GM18505 (cell line): Measurements from ENCODE around the gene TULP1.

Experiments used
- ATAC-seq: cut with Tn5 transposase; IDR thresholded peaks from one replicate; pipeline ENCODE4 v1.9.1; 2021; ENCODE audit not compliant: unreplicated experiment
- POLR2A ChIP-seq: IDR thresholded peaks from 4 replicates; pipeline ENCODE4 v1.6.1; 2011; ENCODE audit warnings: borderline replicate concordance; ENCODE audit not compliant: insufficient read depth, insufficient read length; ENCODE audit errors: extremely low read depth

TULP1 gene

GRCh38 chr6:35468980-35469750 lies 43.5 kb downstream of the TULP1 start:
- no peak for TF ChIP-seq POLR2A
- ATAC-seq: no peak

GRCh38 chr6:35468181-35468979 lies 44.3 kb downstream of the TULP1 start, which contains the start of gene RPL10A:
Gene RPL10A (plus strand): TSS chr6:35468401. CDS start chr6:35468435, 34 bp downstream.
- peak; percentile 88 for ATAC-seq
- TF ChIP-seq POLR2A: peak; percentile 100

GRCh38 chr6:35465646-35466045 lies 47.0 kb downstream of the TULP1 start:
- ATAC-seq: no peak
- TF ChIP-seq POLR2A: no peak

GRCh38 chr6:35463292-35463691 lies 49.4 kb downstream of the TULP1 start:
- TF ChIP-seq POLR2A: no peak
- ATAC-seq: no peak

GRCh38 chr6:35461270-35461669 lies 51.4 kb downstream of the TULP1 start:
- ATAC-seq: no peak
- TF ChIP-seq POLR2A: no peak

DNA sequence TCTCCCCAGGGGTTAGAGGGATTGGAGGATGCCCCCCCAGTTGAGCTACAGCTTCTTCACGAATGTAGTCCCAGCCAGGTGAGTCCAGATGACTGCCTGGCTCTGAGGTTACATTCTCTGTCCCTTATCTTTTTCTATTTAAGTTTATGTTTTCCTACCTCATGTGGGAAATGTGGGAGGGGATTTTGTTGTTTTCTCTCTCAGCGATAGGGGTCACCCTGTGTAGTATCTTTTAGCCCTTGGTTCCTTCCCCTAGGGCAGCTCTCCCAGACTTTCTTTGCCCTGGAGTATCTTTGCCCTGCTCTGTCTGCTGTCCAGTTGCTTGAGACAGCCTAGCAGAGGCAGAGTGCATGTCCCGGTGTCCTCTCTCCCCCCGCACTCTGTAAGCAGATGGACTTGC lies 54.8 kb downstream of the TULP1 start:
- no peak for TF ChIP-seq POLR2A
- no peak for ATAC-seq

- no peak for ATAC-seq
These were observed 58.1 kb downstream of the TULP1 start for GRCh38 chr6:35454391-35455110.

DNA sequence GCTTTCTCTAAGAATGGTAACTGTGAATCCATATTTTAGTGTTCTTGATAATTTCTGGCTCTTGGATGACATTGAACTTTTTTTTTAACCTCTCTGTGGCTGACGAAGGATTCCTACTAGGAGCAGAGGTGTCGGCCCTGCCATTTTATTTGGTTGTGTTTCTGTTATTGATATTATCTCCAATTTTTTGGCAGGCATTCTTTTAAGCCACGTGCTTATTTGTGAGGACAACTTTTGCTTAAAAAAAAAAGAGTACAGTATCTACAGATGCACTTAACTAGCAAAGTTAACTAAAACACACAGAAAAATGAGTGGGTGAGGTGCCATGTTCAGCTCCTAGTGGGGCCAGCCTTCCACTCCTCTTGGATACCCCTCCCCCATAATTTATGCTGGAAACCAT lies 59.5 kb downstream of the TULP1 start:
- ATAC-seq: no peak
- no peak for TF ChIP-seq POLR2A

More at GRCh38 chr6:35454391-35455110, 58.1 kb downstream of the TULP1 start:
- TF ChIP-seq POLR2A: no peak

- TF ChIP-seq POLR2A: peak; percentile 50
- peak; percentile 85 for ATAC-seq
These were observed 60.3 kb downstream of the TULP1 start, which contains the start of gene FANCE for GRCh38 chr6:35452183-35453090. Gene FANCE (plus strand): TSS chr6:35452338. CDS start chr6:35452546, 208 bp downstream.

DNA sequence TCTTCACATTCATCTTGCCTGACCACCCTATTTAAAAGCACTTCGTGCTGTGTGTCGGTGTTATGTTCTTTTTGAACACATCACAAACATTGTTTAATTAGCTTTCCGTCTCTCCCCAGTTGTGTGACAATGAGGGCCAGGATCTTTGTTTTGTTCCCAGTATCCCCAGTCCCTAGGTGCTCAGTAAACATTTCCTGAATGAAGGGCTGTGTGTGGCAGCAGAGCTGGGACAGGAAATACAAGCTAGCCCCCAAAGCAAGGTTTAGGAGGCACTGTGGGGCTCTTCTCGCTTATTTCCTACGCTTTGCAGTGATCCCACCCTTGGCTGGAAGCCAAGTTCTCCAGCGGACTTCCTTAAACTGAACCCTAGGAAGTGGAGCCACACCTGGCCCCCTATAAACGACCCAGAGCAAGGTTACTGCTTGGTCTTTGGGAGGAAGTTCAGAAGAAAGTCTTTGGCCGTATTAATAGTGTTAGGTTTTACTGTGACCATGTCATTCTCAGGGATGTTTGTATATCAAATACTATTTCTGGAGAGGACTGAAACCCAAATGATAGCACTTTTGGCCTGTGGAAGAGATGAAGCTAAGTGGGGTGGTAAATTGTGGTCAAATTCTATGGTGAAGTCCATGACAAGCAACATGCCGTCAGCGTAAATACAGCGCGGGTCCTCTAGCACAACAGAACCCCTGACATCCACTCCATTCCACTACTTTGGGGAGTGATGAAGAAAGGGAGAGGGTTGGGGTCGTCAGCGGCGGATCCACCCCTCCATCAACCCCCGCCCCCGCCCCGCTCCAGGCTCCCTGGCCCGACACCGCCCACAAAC lies 61.1 kb downstream of the TULP1 start:
- TF ChIP-seq POLR2A: no peak
- no peak for ATAC-seq

GRCh38 chr6:35449287-35449881 lies 63.3 kb downstream of the TULP1 start:
- TF ChIP-seq POLR2A: no peak

DNA sequence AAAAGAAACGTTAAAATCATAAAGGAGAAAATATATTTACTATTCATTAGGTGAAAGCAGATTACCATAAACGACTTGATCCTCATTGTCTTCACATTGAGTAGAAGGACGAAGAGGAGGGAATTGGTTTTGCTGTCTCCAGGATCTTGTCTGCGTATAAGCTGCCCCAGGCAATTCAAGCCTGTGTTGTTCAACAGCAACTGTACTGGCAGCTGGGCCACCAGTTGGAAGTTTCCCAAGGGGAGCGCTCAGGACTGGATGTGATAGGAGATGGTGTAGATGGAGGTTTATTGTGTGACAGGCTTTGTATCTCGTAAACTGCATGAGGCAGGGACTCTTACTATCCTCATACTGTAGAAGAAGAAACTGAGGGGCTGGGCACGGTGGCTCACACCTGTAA lies 64.5 kb downstream of the TULP1 start:
- TF ChIP-seq POLR2A: no peak
- no peak for ATAC-seq

More at GRCh38 chr6:35449287-35449881, 63.3 kb downstream of the TULP1 start:
- ATAC-seq: no peak
